Astrocyte of the cerebellum (primary cell): ENCODE results near the gene PTPRA.
"Not testable (repeated sequence)": the region's sequence is repeated elsewhere in the genome, so short reads cannot be mapped to it uniquely, and the experiment has no call there.

Experiments used
- DNase-seq: peaks from one replicate; pipeline ENCODE4 v3.0.0-alpha.2; 2011; ENCODE audit warnings: low read depth
- H3K4me3 ChIP-seq: 2 replicates; pipeline ENCODE4 v1.5.1; 2011; ENCODE audit warnings: mild to moderate bottlenecking, low read depth, low read length, moderate library complexity
- CTCF ChIP-seq: IDR thresholded peaks from 2 replicates; pipeline ENCODE4 v1.5.1; 2012; ENCODE audit warnings: low read length, low read depth, moderate library complexity, mild to moderate bottlenecking; ENCODE audit errors: missing control alignments
- in situ Hi-C: cut with HindIII; loops from 2 replicates; pipeline ENCODE4 v1.10.0; 2017; ENCODE audit warnings: low sequenced_read_pairs

The PTPRA gene

GRCh38 chr20:2873010-2873746, at the start of gene PTPRA:
Gene PTPRA (plus strand): TSS chr20:2873481. CDS start chr20:2964278, 90,797 bp downstream.
- in situ Hi-C loops = no loop called here
- TF ChIP-seq CTCF = no peak
- peak; percentile 62 for DNase-seq
- peak within 1 kb of the TSS; percentile 72 for H3K4me3 ChIP-seq

DNA sequence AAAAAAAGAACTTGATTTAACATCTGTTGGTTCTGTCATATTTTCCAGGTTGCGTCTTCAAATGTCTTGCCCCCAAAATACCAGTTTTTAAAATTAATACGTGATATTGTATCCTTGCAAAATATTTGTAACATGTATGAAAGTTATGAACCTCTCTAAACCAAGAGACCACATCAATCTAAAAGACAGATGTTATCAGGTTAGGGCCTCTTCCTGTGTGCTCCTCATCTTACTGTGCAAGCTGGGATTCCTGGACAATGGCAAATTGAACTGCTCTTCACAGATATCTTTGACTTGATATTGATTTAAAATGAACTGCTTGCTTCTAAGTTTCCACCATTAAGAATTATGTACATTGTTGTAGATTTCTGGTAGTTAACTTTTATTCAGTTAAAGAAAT, 47.5 kb upstream of the PTPRA start:
- no peak for TF ChIP-seq CTCF
- H3K4me3 ChIP-seq = no peak overlapping the region
- DNase-seq = no peak
- in situ Hi-C loops = no loop called here

GRCh38 chr20:2826655-2827054, 46.6 kb upstream of the PTPRA start:
- DNase-seq = no peak
- TF ChIP-seq CTCF = no peak

GRCh38 chr20:2829376-2829775, 43.9 kb upstream of the PTPRA start:
- in situ Hi-C loops = no loop called here
- DNase-seq = no peak
- H3K4me3 ChIP-seq = no peak overlapping the region
- TF ChIP-seq CTCF = no peak

More at GRCh38 chr20:2826655-2827054, 46.6 kb upstream of the PTPRA start:
- H3K4me3 ChIP-seq = no peak overlapping the region
- in situ Hi-C loops = no loop called here

DNA sequence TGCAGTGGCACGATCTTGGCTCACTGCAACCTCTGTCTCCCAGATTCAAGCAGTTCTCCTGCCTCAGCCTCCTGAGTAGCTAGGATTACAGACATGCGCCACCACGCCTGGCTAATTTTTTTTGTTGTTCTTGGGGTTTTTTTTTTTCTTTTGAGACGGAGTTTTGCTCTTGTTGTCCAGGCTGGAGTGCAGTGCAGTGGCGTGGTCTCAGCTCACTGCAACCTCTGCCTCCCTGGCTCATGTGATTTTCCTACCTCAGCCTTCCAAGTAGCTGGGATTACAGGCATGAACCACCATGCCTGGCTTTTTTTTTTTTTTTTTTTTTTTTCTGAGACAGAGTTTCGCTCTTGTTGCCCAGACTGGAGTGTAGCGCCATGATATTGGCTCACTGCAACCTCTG, 42.1 kb upstream of the PTPRA start:
- in situ Hi-C loops, DNase-seq: not testable (repeated sequence)

DNA sequence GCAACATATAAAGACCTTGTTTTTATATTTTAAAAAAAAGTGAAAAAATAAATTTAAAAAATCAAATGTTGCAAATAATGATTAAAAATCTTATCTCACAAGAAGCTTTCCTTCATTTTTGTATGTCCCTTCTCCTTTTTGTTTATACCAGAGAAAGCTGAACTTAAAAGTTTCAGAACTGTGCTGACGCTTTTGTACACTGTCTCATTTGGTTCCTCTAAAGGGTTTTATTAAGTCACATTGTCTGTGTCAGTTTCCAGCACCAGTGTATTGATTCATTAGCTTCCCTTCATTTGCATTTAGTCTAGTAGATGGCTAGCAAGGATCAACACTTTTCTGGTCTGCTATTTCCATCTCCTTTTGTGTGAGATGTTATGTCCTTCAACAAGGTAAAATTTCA, 39.5 kb upstream of the PTPRA start:
- no peak for DNase-seq
- no peak overlapping the region for H3K4me3 ChIP-seq
- in situ Hi-C loops = no loop called here
- TF ChIP-seq CTCF = no peak

More for the DNA sequence above, 42.1 kb upstream of the PTPRA start:
- not testable (repeated sequence) for H3K4me3 ChIP-seq

DNA sequence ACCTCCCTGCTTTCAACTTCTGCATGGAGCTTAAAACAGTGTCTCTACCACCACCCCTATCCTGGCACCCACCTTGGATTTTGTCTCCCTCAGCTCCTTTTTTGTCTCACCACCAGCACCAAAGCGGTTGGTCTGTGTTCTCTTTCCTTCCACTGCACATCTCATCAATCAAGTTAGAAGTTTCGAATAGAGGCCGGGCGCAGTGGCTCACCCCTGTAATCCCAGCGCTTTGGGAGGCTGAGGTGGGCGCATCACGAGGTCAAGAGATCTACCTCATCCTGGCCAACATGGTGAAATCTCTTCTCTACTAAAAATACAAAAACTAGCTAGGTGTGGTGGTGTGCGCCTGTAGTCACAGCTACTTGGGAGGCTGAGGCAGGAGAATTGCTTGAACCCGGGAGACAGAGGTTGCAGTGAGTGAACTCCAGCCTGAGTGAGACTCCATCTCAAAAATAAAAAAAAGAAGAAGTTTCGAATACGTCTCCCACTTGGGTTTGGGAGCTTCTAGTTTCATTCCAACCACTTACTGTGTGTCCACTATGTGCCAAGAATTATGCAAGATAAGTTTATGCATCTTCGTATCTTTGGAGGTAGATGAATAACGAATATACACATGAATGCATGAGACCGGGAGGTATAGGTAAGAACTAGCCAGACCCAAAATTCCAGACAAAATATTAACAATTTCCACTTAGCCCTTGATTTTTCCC, 38.7 kb upstream of the PTPRA start:
- in situ Hi-C loops = no loop called here
- no peak for TF ChIP-seq CTCF
- no peak overlapping the region for H3K4me3 ChIP-seq
- no peak for DNase-seq
